CD4-positive, alpha-beta T cell treated with Interleukin-15 for 4 hours (primary cell): ENCODE measurements around the gene TTC34.
A peak's percentile ranks its signal among the peaks of the same experiment; 100 is the strongest.
"Not testable (repeated sequence)": the region's sequence is repeated elsewhere in the genome, so short reads cannot be mapped to it uniquely, and the experiment has no call there.

Source experiments
- DNase-seq: peaks from one replicate; pipeline ENCODE4 v3.0.0-alpha.2; 2020; ENCODE audit warnings: low spot score

Gene TTC34

GRCh38 chr1:2659806-2660205 is 141.7 kb downstream of the TTC34 start:
- DNase-seq: not testable (repeated sequence)

DNA sequence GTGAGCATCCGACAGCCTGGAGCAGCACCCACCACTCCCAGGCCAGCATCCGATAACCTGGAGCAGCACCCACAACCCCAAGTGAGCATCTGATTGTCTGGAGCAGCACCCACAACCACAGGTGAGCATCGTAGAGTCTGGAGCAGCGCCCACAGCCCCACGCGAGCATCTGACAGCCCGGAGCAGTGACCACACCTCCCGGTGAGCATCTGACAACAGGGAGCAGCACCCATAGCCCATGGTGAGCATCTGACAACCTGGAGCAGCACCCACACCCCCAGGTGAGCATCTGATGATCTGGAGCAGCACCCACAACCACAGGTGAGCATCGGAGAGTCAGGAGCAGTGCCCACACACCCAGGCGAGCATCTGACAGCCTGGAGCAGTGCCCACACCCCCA is 143.6 kb downstream of the TTC34 start:
- DNase-seq: not testable (repeated sequence)

GRCh38 chr1:2657124-2657523 is 144.4 kb downstream of the TTC34 start:
- not testable (repeated sequence) for DNase-seq

DNA sequence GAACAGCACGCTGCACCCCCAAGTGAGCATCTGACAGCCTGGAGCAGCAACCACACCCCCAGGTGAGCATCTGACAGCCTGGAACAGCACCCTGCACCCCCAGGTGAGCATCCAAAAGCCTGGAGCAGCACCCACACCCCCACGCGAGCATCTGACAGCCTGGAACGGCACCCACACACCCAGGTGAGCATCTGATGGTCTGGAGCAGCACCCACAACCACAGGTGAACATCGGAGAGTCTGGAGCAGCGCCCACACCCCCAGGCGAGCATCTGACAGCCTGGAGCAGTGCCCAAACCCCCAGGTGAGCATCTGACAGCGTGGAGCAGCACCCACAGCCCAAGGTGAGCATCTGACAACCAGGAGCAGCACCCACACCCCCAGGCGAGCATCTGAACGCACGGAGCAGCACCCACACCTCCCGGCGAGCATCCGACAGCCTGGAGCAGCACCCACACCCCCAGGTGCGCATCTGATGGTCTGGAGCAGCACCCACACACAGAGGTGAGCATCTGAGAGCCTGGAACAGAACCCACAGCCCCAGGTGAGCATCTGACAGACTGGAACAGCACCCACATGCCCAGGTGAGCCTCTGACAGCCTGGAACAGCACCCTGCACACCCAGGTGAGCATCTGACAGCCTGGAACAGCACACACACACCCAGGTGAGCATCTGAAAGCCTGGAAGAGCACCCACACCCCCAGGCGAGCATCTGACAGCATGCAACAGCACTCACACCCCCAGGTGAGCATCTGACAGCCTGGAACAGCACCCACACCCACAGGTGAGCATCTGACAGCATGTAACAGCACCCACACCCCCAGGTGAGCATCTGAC is 145.7 kb downstream of the TTC34 start:
- DNase-seq: not testable (repeated sequence)

DNA sequence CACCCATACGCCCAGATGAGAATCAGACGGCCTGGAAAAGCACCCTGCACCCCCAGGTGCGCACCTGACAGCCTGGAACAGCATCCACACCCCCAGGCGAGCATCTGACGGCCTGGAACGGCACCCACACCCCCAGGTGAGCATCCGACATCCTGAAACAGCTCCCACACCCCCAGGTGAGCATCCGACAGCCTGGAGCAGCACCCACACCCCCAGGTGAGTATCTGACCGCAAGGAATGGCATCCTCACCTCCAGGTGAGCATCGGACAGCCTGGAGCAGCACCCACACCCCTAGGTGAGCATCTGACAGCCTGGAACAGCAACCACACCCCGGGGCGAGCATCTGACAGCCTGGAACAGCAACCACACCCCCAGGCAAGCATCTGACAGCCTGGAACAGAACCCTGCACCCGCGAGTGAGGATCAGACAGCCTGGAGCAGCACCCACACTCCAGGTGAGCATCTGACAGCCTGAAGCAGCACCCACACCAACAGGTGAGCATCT is 147.0 kb downstream of the TTC34 start:
- DNase-seq: not testable (repeated sequence)

GRCh38 chr1:2653741-2654442 is 147.6 kb downstream of the TTC34 start:
- not testable (repeated sequence) for DNase-seq

GRCh38 chr1:2652926-2653571 is 148.4 kb downstream of the TTC34 start:
- not testable (repeated sequence) for DNase-seq

DNA sequence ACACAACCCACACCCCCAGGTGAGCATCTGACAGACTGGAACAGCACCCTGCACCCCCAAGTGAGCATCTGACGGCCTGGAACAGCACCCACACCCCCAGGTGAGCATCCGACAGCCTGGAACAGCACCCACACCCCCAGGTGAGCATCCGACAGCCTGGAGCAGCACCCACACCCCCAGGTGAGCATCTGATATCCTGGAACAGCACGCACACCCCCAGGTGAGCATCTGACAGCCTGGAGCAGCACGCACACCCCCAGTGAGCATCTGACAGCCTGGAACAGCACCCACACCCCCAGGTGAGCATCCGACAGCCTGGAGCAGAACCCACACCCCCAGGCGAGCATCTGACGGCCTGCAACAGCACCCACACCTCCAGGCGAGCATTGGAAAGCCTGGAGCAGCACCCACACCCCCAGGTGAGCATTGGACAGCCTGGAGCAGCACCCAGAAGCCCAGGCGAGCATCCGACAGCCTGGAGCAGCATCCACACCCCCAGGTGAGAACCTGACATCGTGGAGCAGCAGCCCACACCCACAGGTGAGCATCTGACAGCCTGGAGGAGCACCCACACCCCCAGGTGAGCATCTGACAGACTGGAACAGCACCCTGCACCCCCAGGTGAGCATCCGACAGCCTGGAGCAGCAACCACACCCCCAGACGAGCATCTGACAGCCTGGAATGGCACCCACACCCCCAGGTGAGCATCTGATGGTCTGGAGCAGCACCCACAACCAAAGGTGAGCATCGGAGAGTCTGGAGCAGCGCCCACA is 149.2 kb downstream of the TTC34 start:
- DNase-seq: not testable (repeated sequence)

GRCh38 chr1:2650967-2651645 is 150.4 kb downstream of the TTC34 start:
- no peak for DNase-seq

DNA sequence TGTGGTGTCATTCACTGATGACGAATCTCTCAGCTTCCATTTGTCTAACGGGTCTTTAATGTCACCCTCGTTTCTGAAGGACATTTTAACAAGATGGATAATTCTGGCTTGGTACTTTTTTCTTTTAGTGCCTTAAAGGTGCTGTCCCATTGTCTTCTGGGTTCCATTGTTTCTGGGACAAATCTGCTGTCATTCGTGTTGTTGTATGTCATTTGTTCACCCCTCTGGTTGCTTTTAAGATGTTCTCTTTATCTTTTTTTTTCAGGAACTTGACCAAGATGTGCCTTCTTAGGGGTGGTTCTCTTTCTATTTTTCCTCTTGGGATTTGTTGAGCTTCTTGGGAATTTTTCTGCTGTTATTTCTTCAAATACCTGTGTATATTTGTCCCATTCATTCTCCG is 154.7 kb downstream of the TTC34 start:
- no peak for DNase-seq

GRCh38 chr1:2645776-2646175 is 155.7 kb downstream of the TTC34 start:
- DNase-seq: no peak

GRCh38 chr1:2645143-2645542 is 156.3 kb downstream of the TTC34 start:
- no peak for DNase-seq

GRCh38 chr1:2644591-2645101 is 156.8 kb downstream of the TTC34 start:
- no peak for DNase-seq

GRCh38 chr1:2644171-2644570 is 157.3 kb downstream of the TTC34 start:
- no peak for DNase-seq

DNA sequence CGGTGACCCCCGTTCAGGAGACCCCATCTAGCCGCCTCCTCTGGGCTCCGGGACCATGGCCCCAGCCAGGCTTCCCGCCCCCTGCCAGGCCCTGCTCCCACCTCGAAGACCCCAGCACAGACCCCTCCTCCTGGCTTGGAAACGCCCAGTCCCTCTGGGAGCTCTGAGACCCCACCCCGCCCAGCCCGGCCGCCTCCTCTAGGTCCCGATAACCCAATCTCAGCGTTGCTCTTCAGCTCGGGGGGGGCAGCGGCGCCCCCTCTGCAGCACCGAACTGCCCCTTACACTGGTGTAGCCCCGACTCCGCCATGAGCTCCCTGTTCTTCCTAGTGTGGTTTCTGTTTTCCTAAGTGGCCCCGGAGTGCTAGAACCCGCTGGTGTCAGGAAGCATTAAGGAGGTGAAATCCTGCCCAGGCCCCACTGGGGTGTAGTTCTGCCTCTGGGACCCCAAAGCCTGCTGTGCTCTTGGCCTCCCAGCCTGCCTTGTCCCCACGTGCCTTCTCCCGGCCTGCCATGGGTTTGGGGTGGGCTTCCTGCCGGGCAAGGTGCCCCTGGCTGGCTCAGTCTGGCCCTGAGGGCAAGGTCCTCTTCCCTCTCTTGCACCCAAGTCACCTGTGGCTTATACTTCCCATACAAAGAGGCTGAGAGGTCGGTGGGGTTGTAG is 157.9 kb downstream of the TTC34 start:
- DNase-seq: no peak

- peak; percentile 94 for DNase-seq
Measured at GRCh38 chr1:2642560-2643413, 158.7 kb downstream of the TTC34 start.

GRCh38 chr1:2642131-2642559 is 159.3 kb downstream of the TTC34 start:
- no peak for DNase-seq

DNA sequence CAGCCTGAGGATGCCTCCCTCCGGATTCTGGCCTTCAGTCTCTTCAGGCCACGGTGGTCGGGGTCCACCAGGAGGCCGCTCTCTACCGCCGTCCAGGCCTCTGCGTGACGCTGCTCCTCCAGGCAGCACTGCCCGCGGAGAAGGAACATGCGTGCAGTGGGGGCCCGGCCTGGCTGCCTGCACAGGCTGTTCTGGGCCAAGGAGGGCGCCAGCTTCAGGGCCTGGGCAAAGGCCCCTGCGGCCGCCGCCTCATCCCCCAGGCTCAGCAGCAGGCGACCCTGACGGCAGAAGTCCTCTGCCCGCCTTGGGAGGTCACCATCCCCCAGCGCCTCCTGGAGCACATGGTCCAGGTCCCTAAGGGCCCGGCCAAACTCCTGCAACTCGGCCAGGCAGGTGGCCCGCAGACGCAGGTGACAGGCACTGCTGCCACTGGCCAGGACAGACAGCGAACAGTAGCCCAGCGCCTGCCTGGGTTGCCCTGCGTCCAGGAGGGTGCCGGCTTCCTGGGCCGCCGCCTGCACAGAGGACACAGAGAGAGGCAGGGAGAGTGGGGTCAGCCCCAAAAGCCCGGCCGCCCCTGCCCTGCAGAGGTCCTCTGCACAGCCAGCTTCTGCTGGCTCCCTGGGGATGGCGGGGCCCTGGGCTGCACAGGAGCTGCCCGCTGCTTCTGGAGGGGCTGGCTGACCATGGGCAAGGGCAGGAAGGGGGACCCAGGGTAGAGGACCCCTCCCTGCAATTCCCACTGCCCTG is 159.9 kb downstream of the TTC34 start:
- DNase-seq: no peak

DNA sequence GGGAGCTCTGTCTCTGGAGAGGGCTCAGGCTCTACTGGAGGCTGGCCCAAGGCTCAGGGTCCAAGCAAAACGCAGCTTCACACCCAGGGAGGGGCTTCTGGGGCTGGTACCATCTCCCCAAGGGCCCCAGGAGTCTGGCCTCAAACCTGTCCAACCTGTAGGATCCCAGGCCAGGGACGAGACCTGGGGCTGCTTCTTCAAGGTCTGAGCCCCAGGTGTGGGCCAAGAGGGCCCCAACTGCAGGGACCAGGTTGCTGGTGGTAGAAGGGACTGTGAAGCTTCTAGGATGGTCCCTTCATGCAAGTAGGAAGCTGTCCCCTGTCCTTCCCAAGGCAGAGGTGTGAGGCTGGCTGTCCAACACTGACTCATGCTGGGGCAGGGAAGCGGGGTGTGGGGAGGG is 160.9 kb downstream of the TTC34 start:
- no peak for DNase-seq
